ENCODE data around the gene RACGAP1.

GRCh38 chr12:49980501-49981349, 44.6 kb downstream of the RACGAP1 start:
- TF ChIP-seq EZH2 (IDR thresholded peaks at IDR 0.05; ENCODE audit: insufficient read depth, poor library complexity, severe bottlenecking) (no peak), EZH2phosphoT487 (IDR thresholded peaks at IDR 0.05; ENCODE audit: insufficient read depth, low read depth) (no peak)

Data from GM23248 (cell line).